Ectodermal cell (in vitro differentiated cells): ENCODE data around the gene BCOR.
A peak's percentile ranks its signal among the peaks of the same experiment; 100 is the strongest.

ENCODE experiments used
- H3K27ac ChIP-seq: 2 replicates; pipeline ENCODE4 v1.7.0; 2013; ENCODE audit warnings: mild to moderate bottlenecking, low read depth, low read length; ENCODE audit not compliant: insufficient read depth, poor library complexity, severe bottlenecking
- H3K27me3 ChIP-seq: 2 replicates; pipeline ENCODE4 v1.7.0; 2013; ENCODE audit warnings: mild to moderate bottlenecking, low read length; ENCODE audit not compliant: insufficient read depth, control insufficient read depth, poor library complexity, severe bottlenecking
- H3K36me3 ChIP-seq: one replicate; pipeline ENCODE4 v1.7.0; 2013; ENCODE audit warnings: low read length; ENCODE audit not compliant: control insufficient read depth, insufficient read depth
- H3K4me1 ChIP-seq: one replicate; pipeline ENCODE4 v1.7.0; 2013; ENCODE audit warnings: low read length; ENCODE audit not compliant: control insufficient read depth, insufficient read depth
- H3K4me3 ChIP-seq: 2 replicates; pipeline ENCODE4 v1.7.0; 2013; ENCODE audit warnings: low read depth, low read length, control low read depth; ENCODE audit not compliant: insufficient read depth
- H3K9me3 ChIP-seq: 2 replicates; pipeline ENCODE4 v1.7.0; 2013; ENCODE audit warnings: mild to moderate bottlenecking, low read length, moderate library complexity; ENCODE audit not compliant: control insufficient read depth
- WGBS, 2 experiments: methylation state at CpG; one replicate each; pipeline ENCODE4 v1.1.7; 2013; ENCODE audit warnings: missing lambda C conversion rate in 2 of 2; 5-methylcytosine and 5-hydroxymethylcytosine counted together

The BCOR gene

GRCh38 chrX:40005292-40006011 lies 92.3 kb downstream of the BCOR start:
- Histone ChIP-seq H3K36me3 (no peaks in the 10 kb centered on the region), H3K9me3 (no peaks in the 10 kb centered on the region), H3K27ac (no peak overlapping the region), H3K27me3 (peaks cover 71% of the 10 kb centered on the region), H3K4me3 (peak overlapping the region; percentile 20), H3K4me1 (peaks cover 15% of the 10 kb centered on the region)
- WGBS, 2 experiments = 1% methylated on average over 73 of the region's 73 CpGs

- no peaks in the 10 kb centered on the region for H3K36me3 ChIP-seq
- WGBS, 2 experiments = 5% methylated on average over 15 to 16 of the region's 16 CpGs
- peak overlapping the region; percentile 20 for H3K4me3 ChIP-seq
- peaks cover 11% of the 10 kb centered on the region for H3K4me1 ChIP-seq
- H3K27ac ChIP-seq = no peak overlapping the region
- H3K27me3 ChIP-seq = peaks cover 65% of the 10 kb centered on the region
- no peaks in the 10 kb centered on the region for H3K9me3 ChIP-seq
Measured at GRCh38 chrX:40004921-40005291, 92.9 kb downstream of the BCOR start.

DNA sequence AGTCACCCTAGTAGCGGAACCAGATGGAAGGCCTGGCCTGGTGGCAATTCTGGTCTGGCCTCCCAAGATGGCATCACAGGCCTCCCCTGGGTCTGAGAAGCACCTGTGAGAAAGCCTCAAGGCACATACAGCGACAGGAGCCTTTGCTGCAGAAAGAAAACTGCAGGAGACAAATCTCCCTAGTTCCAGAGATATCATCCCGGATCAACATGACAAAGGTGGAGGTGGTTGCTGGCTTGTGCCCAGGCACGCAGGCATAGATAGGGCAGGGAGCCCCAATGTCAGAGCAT lies 93.6 kb downstream of the BCOR start:
- H3K4me1 ChIP-seq = peaks cover 9% of the 10 kb centered on the region
- H3K9me3 ChIP-seq = no peaks in the 10 kb centered on the region
- 26 to 27% methylated on average over 4 of the region's 4 CpGs for WGBS, 2 experiments

DNA sequence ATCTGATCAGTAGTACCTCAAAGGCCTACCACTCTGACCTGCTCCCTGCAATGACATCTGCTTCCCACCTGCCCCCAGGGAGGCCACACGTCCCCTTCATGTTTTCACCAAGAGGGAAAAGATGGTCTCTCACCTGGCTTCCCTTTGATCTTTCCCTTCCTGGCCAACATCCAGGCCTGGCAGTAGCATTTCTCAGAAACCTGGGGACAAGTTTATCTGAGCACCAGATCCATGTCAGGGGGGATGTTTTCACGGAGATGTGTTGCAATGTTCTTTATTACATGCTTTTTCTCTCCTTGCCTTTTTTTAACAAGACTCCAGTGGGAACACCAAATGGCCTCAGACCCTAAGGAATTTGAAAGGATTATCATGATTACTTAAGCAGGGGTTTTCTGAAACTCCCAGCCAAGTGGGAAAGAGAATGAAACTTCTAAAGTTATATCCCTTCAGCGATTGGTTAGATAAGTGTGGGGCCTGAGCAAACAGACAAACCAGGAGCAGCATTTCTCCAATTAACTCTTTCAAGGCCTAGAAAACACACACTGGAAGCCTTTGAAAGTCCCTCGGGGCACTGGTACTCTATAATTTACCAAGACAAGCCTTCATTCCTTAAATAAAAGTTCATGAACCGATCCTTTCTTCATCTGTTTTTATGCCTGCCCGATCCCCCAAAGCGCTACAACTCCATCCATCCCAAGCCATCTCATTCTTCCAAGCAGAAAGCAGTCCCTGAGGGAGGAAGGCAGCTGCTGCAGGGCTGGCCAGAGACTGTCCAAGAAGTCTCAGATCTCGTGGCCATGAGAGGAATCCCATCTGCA lies 94.1 kb downstream of the BCOR start:
- WGBS, 2 experiments = 30 to 37% methylated on average over 7 to 8 of the region's 8 CpGs

More for the DNA sequence above, 93.6 kb downstream of the BCOR start:
- no peak overlapping the region for H3K4me3 ChIP-seq
- peaks cover 58% of the 10 kb centered on the region for H3K27me3 ChIP-seq
- no peaks in the 10 kb centered on the region for H3K36me3 ChIP-seq
- no peak overlapping the region for H3K27ac ChIP-seq

DNA sequence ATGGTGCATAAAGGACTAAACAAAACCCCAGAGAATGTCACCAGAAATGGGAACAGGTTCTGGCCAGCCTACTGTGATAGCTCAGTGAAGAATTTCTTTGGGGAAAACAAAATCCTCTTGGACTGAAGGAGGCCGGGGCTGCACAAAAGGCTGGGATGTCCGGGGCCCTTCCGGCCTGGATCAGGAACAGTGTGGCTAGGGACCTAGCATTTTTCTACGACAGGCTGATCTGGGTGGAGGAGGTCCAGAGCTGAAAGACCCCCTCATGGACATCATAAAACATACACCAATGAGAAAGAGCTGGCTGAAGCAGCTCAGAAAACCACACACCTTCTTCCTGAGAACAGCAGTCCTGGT lies 94.7 kb downstream of the BCOR start:
- 73 to 84% methylated on average over 4 of the region's 4 CpGs for WGBS, 2 experiments

More for the DNA sequence above, 94.1 kb downstream of the BCOR start:
- peaks cover 52% of the 10 kb centered on the region for H3K27me3 ChIP-seq
- no peaks in the 10 kb centered on the region for H3K36me3 ChIP-seq
- H3K4me3 ChIP-seq = no peak overlapping the region
- no peaks in the 10 kb centered on the region for H3K9me3 ChIP-seq
- H3K4me1 ChIP-seq = peaks cover 9% of the 10 kb centered on the region
- no peak overlapping the region for H3K27ac ChIP-seq

More for the DNA sequence above, 94.7 kb downstream of the BCOR start:
- Histone ChIP-seq H3K9me3 (no peaks in the 10 kb centered on the region), H3K4me3 (no peak overlapping the region), H3K27ac (no peak overlapping the region), H3K36me3 (no peaks in the 10 kb centered on the region), H3K27me3 (peaks cover 47% of the 10 kb centered on the region), H3K4me1 (peaks cover 4% of the 10 kb centered on the region)
